ENCODE data around the gene FANCI. TPM values are rescaled to one million over a fixed set of nuclear protein-coding genes. Genes with fewer than 3 reads are reported as not detected.
A peak's percentile ranks its signal among the peaks of the same experiment; 100 is the strongest.

FANCI gene
- total RNA-seq, 1 experiment from 2014 or later = 112 TPM

- TF ChIP-seq ZFX (IDR thresholded peaks at IDR 0.05) = peak; percentile 88
- TF ChIP-seq POLR2A (IDR thresholded peaks at IDR 0.05; ENCODE audit: borderline replicate concordance, extremely low read depth, insufficient read depth, insufficient read length) = peak; percentile 51
- peak; percentile 81 for TF ChIP-seq EGR1 (IDR thresholded peaks at IDR 0.05; ENCODE audit: low read depth)
- TF ChIP-seq JUND (IDR thresholded peaks at IDR 0.05) = peak; percentile 42; the same call in 1 of the 2 replicates
- TF ChIP-seq EZH2phosphoT487 (IDR thresholded peaks at IDR 0.05; ENCODE audit: borderline replicate concordance) = no peak
- no peak for TF ChIP-seq CEBPB (IDR thresholded peaks at IDR 0.05; ENCODE audit: low read depth)
- TF ChIP-seq ATF3 (IDR thresholded peaks at IDR 0.05) = no peak
- no peak for TF ChIP-seq SRF (IDR thresholded peaks at IDR 0.05; ENCODE audit: low read depth)
- TF ChIP-seq RAD21 (IDR thresholded peaks at IDR 0.05; ENCODE audit: low read depth) = peak; percentile 73
Observed at GRCh38 chr15:89243691-89244573, at the start of gene FANCI (continued).

- BruUV-seq (replicated peaks) = no TSS peak
- no peaks in the 10 kb centered on the region for H3K9me2 ChIP-seq (ENCODE audit: insufficient read depth)
- ChIA-PET RAD21 (ENCODE audit: low non-redundant PET in 1 of 2, low total read pairs in 2 of 2, uncharacterized antibody in 2 of 2, unreplicated experiment in 2 of 2) (no interaction called here), CTCF (interaction anchor here (0.6 to 5.0 kb wide), 5 partner anchors 11 to 345 kb away, joined by 4 to 30 read pairs (median 6); no protein-coding TSS in a partner anchor), POLR2A (no interaction called here)
- no peak overlapping the region for H2AFZ ChIP-seq (ENCODE audit: low read depth, low read length, poor library complexity, severe bottlenecking)
- intact Hi-C loops (cut with micrococcal nuclease) = no loop called here
- H3K4me2 ChIP-seq (ENCODE audit: low read length) = no peak overlapping the region
- H3K4me1 ChIP-seq (ENCODE audit: control insufficient read depth in 1 of 2, insufficient read depth in 2 of 2, low read length in 2 of 2) = peaks cover 17% of the 10 kb centered on the region in 2 experiments
- DNase-seq (ENCODE audit: low read depth, low spot score) (no peak), ATAC-seq (no peak)
- H3K27ac ChIP-seq (ENCODE audit: low read depth, low read length) = no peak overlapping the region
- no peak overlapping the region for H3K9ac ChIP-seq (ENCODE audit: low read length)
- TF ChIP-seq EZH2phosphoT487 (IDR thresholded peaks at IDR 0.05; ENCODE audit: borderline replicate concordance) (no peak), MAX (IDR thresholded peaks at IDR 0.05) (no peak), JUND (IDR thresholded peaks at IDR 0.05) (no peak), POLR2AphosphoS5 (IDR thresholded peaks at IDR 0.05; ENCODE audit: low read depth, low read length) (no peak)
- no peak overlapping the region for H3K4me3 ChIP-seq (replicated peaks in 1 of 2; ENCODE audit: low read depth in 1 of 2, low read length in 2 of 2)
- no peaks in the 10 kb centered on the region for H4K20me1 ChIP-seq (ENCODE audit: insufficient read depth)
- no peaks in the 10 kb centered on the region for H3K9me3 ChIP-seq (ENCODE audit: control insufficient read depth in 1 of 2, insufficient read depth in 1 of 2, low read depth in 1 of 2, low read length in 2 of 2)
- no peaks in the 10 kb centered on the region for H3K27me3 ChIP-seq (ENCODE audit: insufficient read depth, low read length)
- no peaks in the 10 kb centered on the region for H3K79me2 ChIP-seq (ENCODE audit: insufficient read depth, low read length)
- H3K36me3 ChIP-seq (ENCODE audit: control insufficient read depth in 1 of 2, insufficient read depth in 2 of 2, low read length in 2 of 2) = no peaks in the 10 kb centered on the region
Observed at GRCh38 chr15:89194608-89195007, 49.2 kb upstream of the FANCI start.
